Left hindlimb (tissue), 1 donor: ENCODE measurements around the gene HIGD2B.
"Not testable (repeated sequence)": the region's sequence is repeated elsewhere in the genome, so short reads cannot be mapped to it uniquely, and the experiment has no call there.

Experiments used
- DNase-seq: peaks from one replicate; pipeline ENCODE4 v3.0.0-alpha.2; 2018

HIGD2B gene

DNA sequence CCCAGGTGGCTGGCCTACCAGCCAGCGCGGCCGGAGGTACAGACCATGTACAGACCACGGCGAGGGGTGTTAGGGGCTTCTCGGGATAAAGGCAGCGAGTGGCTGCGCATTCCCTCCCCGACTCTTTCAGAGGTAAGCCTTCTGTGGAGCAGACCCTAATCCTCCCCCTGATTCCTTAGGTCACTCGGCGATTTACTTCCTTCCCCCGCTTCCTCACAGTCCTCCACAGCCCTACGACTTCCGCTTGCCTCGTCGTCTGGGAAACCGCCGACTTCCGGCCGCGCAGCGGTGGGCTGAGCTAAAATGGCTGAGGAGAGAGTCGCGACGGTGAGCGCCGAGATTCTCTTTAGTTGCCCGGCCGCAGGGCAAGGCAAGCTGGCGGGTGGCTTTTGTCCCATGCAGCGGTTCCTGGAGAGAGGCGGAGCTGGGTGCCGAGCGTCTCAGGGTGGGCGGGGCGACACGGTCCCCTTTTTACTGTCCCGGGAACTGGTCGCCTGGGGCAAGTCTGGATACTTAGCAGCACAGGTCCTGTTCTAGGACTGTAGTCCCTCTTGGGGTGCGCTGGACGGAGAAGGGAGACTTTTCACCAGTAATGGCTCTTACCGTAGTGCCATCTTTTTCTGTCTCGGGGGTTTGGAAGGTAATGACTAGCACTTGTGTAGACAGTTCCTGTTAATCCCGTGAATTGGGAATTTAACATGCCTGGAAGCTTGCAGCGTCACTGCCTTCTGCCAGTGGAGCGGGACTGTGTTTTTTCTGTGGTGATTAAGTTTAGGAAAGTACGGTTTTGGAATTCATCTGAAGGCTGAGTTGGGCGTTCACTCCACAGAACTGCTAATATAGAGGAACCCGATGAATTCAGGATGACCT is at the start of gene HIGD2B, which contains the start of gene BBS4:
Gene HIGD2B, minus strand, starts transcription at position 258 of the 870 bp plus-strand sequence. CDS start 9,808 bp downstream, outside the sequence.
Gene BBS4, plus strand, starts transcription at position 283 of the 870 bp plus-strand sequence. Its CDS starts 21 bp downstream, at position 304.
- peak; percentile 94 for DNase-seq

DNA sequence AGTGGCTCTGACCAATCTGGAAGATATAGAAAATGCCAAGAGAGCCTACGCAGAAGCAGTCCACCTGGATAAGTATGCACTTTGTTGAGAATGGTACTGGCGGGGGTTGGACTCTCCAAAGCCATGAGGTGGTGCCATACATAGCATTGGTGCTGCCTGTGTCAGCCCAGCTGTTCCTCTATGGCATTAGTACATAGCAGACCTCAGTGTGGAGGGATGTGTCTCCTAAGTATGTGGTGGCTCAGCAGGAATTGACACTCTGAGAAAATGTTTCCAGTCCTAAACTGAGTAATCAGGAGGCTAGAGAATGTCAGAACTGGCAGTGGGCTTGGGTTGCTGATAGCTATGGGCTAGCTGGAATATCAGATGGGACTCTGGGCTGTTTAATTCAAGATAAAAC is 49.1 kb upstream of the HIGD2B start:
- DNase-seq, result no peak

DNA sequence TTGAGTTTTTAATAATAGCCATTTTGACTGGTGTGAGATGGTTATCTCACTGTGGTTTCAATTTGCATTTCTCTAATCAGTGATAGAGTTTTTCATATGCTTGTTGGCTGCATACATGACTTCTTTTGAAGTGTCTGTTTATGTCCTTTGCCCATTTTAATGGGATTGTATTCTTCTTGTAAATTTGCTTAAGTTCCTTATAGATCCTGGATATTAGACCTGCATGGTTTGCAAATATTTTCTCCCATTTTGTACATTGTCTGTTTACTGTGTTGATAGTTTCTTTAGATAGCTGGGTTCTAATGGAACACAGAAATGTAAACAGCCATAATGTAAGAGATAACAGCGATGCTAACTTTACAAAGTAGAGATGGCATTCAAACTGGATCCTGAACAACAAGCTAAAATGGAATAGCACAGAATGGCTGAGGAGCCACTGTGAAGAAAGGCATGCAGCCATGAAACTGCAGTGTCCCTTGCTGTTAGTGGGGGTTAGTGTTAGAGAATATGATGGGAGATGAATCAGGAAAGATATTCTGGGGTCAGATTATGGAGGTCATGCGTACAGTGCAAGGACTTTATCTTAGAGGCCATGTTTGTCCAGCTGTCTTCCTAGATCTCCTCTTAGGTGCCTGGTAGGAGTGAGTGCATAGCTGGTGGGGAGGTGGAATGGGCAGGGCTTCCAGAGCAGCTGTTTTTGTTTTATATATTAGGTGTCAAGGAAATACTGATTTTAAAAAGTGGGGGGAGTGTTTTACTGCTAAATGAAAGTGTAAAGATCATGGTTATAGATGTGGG is 48.2 kb upstream of the HIGD2B start:
- DNase-seq, result no peak

- DNase-seq, result no peak
These were observed 46.5 kb upstream of the HIGD2B start for GRCh38 chr15:72732516-72732915.

DNA sequence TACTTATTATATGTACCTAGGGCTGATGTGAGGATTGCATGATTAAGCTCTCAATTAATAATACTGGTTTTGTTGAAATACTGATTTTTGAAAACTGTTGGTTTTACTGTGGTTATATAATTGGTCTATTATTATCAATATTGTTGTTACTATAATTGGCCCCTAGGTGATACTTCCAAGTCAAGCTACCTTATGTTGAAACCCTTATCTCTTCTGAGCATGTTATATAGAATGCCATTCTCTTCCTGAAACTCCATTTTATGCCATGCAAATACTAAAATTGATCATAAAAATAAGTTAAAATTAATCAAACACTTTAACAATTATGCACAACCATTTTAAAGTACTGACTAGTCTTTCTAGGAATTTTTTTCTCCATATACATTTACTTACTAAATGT is 46.1 kb upstream of the HIGD2B start:
- DNase-seq, result no peak

GRCh38 chr15:72728821-72729220 is 42.8 kb upstream of the HIGD2B start:
- DNase-seq, result no peak

- DNase-seq, result not testable (repeated sequence)
These were observed 42.3 kb upstream of the HIGD2B start for GRCh38 chr15:72728249-72728648.

DNA sequence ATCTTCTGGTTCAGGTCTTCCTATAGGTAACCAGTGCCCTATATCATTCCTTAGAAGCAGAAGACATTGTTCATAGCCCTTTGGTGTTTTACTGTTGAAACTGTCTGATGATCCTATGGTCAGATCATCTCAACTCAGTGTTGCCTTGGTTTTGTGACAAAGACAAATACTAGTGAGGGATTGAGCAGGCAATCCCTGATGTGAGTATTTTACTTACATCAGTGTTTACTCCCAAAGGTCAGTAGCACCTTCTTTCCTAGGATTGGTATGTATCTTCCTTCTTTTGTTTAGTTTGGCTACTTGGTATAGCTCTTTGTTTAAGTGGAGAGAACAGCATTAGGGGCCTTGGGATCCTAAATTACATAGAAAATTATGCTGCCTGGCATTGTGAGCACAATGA is 41.2 kb upstream of the HIGD2B start:
- DNase-seq, result no peak

GRCh38 chr15:72725851-72726250 is 39.9 kb upstream of the HIGD2B start:
- not testable (repeated sequence) for DNase-seq

- no peak for DNase-seq
These were observed 39.5 kb upstream of the HIGD2B start for GRCh38 chr15:72725446-72725845.

GRCh38 chr15:72724028-72724427 is 38.0 kb upstream of the HIGD2B start:
- no peak for DNase-seq

- peak; percentile 51 for DNase-seq
These were observed 36.2 kb upstream of the HIGD2B start for GRCh38 chr15:72722071-72722696.

- DNase-seq, result not testable (repeated sequence)
These were observed 22.7 kb upstream of the HIGD2B start for GRCh38 chr15:72708551-72709303.

DNA sequence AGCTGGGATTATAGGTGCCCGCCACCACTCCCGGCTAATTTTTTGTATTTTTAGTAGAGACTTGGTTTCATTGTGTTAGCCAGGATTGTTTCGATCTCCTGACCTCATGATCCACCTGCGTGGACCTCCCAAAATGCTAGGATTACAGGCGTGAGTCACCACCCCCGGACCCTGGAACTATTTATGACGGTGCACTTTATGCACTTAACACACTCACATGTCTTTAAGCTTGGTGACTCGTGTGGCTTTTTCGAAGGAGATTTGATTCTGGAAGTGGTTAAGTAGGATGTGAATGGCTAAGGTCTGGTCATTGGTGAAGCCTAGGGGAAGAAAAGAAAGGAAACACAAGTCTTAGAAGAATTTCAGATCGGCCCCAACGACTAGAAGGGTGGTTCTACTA is 20.3 kb upstream of the HIGD2B start:
- DNase-seq, result no peak

DNA sequence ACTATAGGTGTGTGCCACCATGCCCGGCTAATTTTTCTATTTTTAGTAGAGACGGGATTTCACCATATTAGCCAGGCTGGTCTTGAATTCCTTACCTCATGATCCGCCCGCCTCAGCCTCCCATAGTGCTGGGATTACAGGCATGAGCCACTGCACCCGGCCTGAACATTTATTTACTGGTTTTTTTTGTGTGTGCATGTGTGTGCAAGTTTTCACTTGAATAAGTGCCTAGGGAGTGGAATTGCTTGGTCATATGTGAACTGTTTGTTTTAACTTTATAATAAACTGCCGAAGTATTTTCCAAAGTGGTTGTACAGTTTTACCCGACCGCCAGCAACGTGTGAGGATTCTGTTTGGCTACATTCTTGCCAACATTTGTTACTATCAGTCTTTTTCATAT is 14.1 kb upstream of the HIGD2B start:
- DNase-seq, result no peak

DNA sequence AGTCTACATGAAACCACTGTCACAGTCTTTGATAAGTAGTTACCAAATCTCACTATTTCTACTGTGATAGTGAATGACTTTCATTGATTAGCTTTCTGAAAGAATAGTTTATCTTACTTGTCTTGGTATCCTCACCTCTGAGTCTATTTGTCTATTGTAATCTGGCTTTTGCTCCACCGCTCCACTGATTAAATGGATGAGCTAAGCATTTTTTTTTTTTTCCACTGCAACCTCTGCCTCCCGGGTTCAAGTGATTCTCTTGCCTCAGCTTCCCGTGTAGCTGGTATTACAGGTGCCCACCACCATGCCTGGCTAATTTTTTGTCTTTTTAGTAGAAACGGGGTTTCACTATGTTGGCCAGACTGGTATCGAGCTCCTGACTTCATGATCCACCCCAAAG is 13.0 kb upstream of the HIGD2B start:
- DNase-seq, result no peak

DNA sequence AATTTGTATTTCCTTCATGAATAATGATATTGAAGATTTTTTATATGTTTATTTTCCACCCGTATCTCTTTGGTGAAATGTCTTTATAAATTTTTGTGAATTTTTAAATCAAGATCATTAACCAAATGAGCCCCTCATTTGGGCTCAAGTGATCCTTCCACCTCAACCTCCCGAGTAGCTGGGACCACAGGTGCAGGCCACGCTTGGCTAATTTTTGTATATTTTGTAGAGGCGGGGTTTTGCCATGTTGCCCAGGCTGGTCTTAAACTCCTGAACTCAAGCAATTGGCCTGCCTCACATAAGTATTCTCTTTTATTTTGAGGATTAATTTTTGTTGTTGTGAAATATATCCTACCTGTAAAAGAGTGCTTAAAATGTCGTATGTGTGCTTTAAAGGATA is 5.0 kb upstream of the HIGD2B start:
- no peak for DNase-seq

DNA sequence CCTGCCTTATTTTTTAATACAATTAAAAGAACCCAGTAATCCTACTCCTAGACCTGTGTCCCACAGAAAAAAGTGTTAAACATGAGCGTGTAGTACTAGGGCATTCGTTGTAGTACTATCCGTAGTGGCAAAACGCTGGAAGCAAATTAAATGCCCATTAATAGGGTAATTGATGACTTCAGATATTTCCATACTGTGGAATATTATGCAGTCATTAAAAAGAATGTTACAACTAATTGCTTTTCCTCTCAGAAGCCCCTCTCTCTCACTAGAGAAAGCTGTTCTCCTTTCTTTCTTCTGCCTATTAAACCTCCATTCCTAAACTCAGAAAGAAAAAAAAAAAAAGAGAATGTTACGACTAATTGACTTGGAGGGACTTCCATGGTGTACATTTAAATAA is 2.7 kb upstream of the HIGD2B start:
- no peak for DNase-seq

- DNase-seq, result no peak
These were observed 569 bp downstream of the HIGD2B start for GRCh38 chr15:72685301-72685924.

DNA sequence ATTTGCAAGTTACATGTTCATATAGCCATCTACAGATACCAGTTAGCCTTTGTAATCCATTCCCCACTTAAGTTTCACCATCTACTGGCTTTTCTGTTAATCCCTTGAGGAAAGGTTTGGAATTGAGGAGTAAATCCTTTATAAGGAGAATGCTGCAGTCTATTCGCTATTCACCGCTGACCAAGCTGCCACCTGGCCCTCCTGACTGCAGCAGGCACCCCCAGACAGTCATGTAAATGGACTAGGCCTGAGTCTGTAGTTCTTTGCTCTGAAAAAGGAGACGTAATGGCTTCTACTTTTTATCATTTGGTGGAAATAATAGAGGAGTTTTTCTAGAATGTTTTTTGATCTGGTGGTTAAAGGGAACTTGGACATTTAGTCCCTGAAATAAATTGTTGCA is 3.2 kb downstream of the HIGD2B start:
- DNase-seq, result no peak

DNA sequence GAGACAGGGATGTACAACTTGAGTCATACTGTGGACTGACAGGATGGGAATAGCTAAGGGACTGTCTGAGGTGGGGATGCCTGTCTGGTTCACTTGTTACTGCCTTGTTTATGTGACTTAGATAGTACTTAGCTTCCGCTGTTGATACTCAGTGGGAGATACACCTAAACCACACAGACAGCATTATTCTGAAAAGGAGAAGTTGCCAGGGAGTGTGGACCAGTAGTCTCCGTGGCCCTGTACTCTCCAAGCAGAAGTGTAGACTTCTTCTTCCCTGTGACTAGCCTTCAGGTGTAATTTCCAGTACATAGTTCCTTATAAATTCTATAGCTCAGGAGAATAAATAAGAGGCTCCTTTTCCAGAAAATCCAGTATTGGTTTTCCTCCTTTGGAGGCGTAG is 5.1 kb downstream of the HIGD2B start:
- no peak for DNase-seq

DNA sequence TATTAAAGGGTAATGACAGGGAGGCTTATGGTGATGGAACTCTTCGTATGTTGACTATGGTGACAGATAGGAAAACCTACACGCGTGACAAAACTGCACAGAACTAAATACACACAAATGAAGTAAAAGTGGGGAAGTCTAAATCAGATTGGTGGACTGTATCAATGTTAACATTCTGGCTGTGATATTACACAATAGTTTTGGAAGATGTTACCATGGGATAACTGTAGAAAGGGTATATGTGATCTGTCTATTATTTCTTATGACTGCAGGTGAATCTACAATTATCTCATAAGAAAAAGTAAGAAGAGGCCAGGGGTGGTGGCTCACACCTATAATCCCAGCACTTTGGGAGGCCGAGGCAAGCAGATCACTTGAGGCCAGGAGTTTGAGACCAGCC is 9.1 kb downstream of the HIGD2B start:
- no peak for DNase-seq
